Measurements from ENCODE around the gene GRB2. TPM values are rescaled to one million over a fixed set of nuclear protein-coding genes. Genes with fewer than 3 reads are reported as not detected.

Gene GRB2
- total RNA-seq, 1 experiment from 2014 or later, result 92.6 TPM

GRCh38 chr17:75397217-75397616 lies 8.3 kb downstream of the GRB2 start (continued):
- TF ChIP-seq NFE2L1 (CRISPR knock-in tag; IDR thresholded peaks at IDR 0.05), result no peak
- TF ChIP-seq ZNF317 (CRISPR knock-in tag; IDR thresholded peaks at IDR 0.05; ENCODE audit: borderline replicate concordance, low read depth), result no peak

DNA sequence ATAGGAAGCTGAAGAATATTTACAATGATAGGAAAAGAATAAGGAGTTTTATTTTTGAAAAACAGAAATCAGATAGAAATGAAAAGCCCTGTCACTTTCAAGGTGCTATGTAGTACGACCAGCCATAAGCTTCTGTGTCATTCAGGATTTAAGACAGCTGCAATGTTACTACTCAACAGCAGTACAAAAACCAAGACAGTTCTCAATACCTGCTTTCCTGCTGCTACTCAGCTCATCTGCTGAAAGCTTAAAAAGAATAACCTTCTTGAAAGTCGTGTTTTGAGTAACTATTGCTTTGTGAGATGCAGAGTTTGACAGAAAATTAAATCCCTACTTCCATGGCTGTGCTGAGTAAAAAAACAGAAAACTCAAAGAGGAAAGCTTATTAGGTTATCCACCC lies 8.7 kb downstream of the GRB2 start:
- peaks cover 17% of the 10 kb centered on the region for H3K36me3 Mint-ChIP-seq
- H3K4me3 Mint-ChIP-seq, result no peak overlapping the region
- CTCF ChIA-PET, result interaction anchor here (0.8 to 2.1 kb wide), 4 partner anchors 15 to 126 kb away, joined by 4 to 13 read pairs (median 7); partner anchors contain the start of genes MIF4GD and SLC25A19
- no peak for DNase-seq (ENCODE audit: low spot score)
- no peak for ATAC-seq
- H3K4me1 Mint-ChIP-seq, result peaks cover 34% of the 10 kb centered on the region
- TF ChIP-seq ESRRA (CRISPR knock-in tag; IDR thresholded peaks at IDR 0.05; ENCODE audit: borderline replicate concordance), result no peak
- peaks cover 2% of the 10 kb centered on the region; the same call in 1 of the 2 replicates for H3K27me3 Mint-ChIP-seq (ENCODE audit: low read depth)
- H3K9me3 Mint-ChIP-seq, result no peaks in the 10 kb centered on the region
- H3K27ac Mint-ChIP-seq, result peak overlapping the region; percentile 92
- POLR2A ChIA-PET, result interaction anchor here (0.7 to 1.1 kb wide), 2 partner anchors 9 to 108 kb away, joined by 3 read pairs; partner anchors contain the start of gene SLC25A19

GRCh38 chr17:75396025-75396424 lies 9.5 kb downstream of the GRB2 start:
- peak overlapping the region; percentile 95 for H3K27ac Mint-ChIP-seq
- DNase-seq (ENCODE audit: low spot score), result no peak
- ATAC-seq, result no peak
- POLR2A ChIA-PET, result interaction anchor here (0.5 to 1.1 kb wide), 2 partner anchors 73 to 107 kb away, joined by 3 to 8 read pairs; partner anchors contain the start of gene SLC25A19
- H3K27me3 Mint-ChIP-seq (ENCODE audit: low read depth), result peaks cover 2% of the 10 kb centered on the region; the same call in 1 of the 2 replicates
- CTCF ChIA-PET, result interaction anchor here (0.5 to 2.1 kb wide), 3 partner anchors 16 to 175 kb away, joined by 3 to 13 read pairs (median 4); no protein-coding TSS in a partner anchor
- H3K9me3 Mint-ChIP-seq, result no peaks in the 10 kb centered on the region
- TF ChIP-seq ATF3 (CRISPR knock-in tag; conservative IDR thresholded peaks at IDR 0.05) (no peak), TCF7 (CRISPR knock-in tag; IDR thresholded peaks at IDR 0.05; ENCODE audit: low read depth) (no peak), ZNF121 (CRISPR knock-in tag; IDR thresholded peaks at IDR 0.05) (peak; percentile 78; the same call in 1 of the 2 replicates), NFYB (CRISPR knock-in tag; conservative IDR thresholded peaks at IDR 0.05; ENCODE audit: low read depth) (no peak), OVOL2 (CRISPR knock-in tag; IDR thresholded peaks at IDR 0.05; ENCODE audit: borderline replicate concordance) (no peak), FOXP1 (CRISPR knock-in tag; IDR thresholded peaks at IDR 0.05; ENCODE audit: borderline replicate concordance) (no peak), CBFB (CRISPR knock-in tag; IDR thresholded peaks at IDR 0.05; ENCODE audit: low read depth) (no peak), AFF4 (CRISPR knock-in tag; IDR thresholded peaks at IDR 0.05; ENCODE audit: borderline replicate concordance) (no peak)
- TF ChIP-seq, protein P1, sequence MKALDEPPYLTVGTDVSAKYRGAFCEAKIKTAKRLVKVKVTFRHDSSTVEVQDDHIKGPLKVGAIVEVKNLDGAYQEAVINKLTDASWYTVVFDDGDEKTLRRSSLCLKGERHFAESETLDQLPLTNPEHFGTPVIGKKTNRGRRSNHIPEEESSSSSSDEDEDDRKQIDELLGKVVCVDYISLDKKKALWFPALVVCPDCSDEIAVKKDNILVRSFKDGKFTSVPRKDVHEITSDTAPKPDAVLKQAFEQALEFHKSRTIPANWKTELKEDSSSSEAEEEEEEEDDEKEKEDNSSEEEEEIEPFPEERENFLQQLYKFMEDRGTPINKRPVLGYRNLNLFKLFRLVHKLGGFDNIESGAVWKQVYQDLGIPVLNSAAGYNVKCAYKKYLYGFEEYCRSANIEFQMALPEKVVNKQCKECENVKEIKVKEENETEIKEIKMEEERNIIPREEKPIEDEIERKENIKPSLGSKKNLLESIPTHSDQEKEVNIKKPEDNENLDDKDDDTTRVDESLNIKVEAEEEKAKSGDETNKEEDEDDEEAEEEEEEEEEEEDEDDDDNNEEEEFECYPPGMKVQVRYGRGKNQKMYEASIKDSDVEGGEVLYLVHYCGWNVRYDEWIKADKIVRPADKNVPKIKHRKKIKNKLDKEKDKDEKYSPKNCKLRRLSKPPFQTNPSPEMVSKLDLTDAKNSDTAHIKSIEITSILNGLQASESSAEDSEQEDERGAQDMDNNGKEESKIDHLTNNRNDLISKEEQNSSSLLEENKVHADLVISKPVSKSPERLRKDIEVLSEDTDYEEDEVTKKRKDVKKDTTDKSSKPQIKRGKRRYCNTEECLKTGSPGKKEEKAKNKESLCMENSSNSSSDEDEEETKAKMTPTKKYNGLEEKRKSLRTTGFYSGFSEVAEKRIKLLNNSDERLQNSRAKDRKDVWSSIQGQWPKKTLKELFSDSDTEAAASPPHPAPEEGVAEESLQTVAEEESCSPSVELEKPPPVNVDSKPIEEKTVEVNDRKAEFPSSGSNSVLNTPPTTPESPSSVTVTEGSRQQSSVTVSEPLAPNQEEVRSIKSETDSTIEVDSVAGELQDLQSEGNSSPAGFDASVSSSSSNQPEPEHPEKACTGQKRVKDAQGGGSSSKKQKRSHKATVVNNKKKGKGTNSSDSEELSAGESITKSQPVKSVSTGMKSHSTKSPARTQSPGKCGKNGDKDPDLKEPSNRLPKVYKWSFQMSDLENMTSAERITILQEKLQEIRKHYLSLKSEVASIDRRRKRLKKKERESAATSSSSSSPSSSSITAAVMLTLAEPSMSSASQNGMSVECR (CRISPR knock-in tag; IDR thresholded peaks at IDR 0.05; ENCODE audit: borderline replicate concordance), result no peak
- peak overlapping the region; percentile 32 for H3K4me3 Mint-ChIP-seq
- H3K4me1 Mint-ChIP-seq, result peaks cover 36% of the 10 kb centered on the region
- H3K36me3 Mint-ChIP-seq, result peaks cover 19% of the 10 kb centered on the region
